Dermis blood vessel endothelial cell (primary cell): Measurements from ENCODE around the gene ZBTB45. TPM values are rescaled to one million over a fixed set of nuclear protein-coding genes. Genes with fewer than 3 reads are reported as not detected.

Experiments used
- DNase-seq: peaks from one replicate; pipeline ENCODE4 v3.0.0; 2010
- total RNA-seq: library from RNA; depleted of rRNA; stranded (reverse); fragments of >200 nt; gene quantifications from 2 replicates; pipeline ENCODE4 v1.2.3, GENCODE V29; 2014

The ZBTB45 gene
- total RNA-seq: 6.1 and 9.3 TPM in 2 replicates

DNA sequence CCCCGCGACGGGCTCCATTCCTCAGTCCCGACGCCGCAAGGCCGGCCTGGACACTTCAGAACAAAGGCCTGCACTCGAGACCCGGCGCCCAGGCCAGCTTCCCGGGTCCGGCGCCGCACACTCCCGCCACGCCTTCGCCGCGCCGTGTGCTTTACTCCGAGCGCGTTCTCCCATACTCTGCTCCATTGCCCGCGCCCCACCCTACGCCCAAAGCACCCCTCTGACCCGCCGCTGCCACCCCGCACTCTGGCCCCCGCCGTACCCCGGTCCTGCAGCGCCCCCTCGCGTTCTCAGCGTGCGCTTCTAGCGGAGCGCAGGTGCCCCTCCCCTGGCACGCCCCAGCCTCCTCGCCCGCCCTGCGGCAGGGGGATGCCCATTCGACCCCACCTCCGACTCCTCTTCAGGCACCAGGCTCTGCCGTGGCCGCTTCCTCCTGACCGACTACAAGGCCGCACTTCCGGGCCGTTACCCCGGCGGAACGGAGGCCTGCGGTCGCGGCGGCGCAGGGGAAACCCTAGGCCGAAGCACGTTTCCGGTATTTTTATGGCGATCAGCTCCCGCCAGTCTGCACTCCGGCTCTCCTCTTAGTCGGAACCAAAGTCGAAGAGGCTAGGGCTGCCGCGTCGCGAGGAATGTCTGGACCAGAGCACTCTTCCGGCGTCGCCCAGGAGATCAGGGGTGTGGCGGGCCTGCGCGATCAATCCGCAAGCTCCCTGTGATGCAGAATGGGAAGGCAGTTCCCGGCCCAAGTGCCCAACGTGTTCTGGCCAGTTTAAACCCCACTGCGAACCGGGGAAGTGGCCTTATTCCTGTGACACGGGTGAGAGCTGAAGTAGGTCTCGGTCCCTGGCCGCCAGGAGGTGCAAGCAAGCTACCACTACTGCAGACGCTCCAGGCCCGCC, at the start of gene ZBTB45:
Gene ZBTB45 (minus strand): TSS at position 456 of the 902 bp plus-strand sequence. CDS start 2,137 bp downstream, outside the sequence.
- peak; percentile 96 for DNase-seq

DNA sequence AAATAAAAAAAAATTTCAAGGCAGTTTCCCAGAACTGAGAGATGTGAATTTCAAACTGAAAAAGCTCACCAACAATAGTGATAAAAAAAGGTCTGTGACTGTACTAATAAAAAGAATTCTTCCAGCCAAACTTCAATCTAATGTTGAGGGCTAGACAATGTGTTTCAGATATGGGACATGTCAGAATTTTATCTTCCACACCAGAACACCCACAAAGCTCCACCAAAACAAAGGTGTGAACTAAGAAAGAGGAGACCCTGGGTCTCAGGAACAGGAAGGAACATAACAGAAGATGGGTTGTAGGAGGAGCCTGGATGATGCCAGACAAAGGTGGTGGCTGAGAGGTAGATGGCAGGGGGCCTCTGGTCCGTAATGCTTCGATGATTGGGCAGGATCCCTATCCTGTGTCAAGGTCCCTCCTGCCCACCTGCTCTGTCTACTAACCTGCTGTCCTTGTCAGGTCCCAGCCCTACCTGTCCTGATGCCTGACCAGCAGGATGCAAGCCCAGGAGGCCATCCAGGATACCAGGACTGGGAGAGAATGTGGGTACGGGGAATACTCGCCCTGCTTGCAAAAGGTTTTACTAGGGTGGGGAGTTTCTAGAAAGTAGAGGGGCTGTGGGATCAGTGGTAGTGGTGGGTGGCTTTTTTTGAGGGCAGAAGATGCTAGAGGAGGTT, 49.0 kb upstream of the ZBTB45 start:
- no peak for DNase-seq

DNA sequence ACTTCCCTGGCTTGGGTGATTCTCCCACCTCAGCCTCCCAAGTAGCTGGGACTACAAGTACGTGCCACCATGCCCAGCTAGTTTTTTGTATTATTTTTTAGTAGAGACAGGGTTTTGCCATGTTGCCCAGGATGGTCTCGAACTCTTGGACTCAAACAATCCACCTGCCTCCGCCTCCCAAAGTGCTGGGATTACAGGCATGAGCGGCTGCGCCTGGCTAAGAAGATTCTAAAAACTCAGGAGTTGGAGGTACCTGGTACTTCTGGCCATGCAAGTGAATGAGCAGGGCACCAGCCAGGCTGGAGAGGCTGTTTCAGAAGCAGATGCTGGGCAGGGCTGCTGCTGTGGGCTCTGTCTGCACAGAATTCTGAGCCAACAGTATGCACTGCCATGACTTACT, 47.4 kb upstream of the ZBTB45 start:
- no peak for DNase-seq

DNA sequence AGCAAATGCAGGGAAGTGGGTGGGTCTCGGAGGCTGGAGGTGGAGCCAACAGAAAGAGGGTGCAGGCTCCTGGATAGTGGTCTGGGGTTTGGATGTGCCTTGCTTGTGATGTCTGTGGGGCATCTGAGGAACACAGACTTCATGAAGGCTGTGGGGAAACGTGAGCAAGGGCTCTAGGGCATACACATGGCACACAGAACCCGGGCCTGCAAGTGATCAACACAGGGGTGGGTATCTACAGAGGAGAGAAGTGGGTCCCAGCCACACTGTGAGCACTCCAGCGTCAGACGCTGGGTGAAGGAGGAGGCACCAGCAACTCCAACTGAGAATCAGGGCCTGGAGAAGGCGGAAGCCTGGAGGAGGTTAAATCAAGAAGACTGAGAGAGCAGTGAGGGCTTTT, 44.2 kb upstream of the ZBTB45 start:
- no peak for DNase-seq

DNA sequence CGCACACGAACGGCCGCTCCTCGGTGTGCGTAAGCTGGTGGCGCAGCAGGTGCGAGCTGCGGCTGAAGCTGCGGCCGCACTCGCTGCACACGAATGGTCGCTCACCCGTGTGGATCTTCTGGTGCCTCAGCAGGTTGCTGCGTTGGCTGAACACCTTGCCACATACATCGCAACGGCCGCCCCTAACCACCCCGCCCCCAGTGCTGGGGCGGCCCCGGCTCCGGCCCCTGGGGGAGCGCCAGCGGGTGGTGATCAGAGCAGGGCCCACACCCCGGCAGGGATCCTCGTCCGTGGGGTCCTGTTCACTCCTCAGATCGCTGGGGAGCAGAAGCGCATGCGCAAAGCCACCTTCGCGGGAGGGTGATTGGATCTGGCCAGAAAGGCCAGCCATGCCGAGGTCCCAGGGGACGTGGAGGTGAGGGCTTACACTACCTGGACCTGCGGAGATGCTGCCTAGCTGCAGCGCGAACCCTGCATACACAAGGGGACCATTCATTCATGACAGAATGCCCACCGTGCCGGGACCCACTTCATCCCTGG, 43.5 kb upstream of the ZBTB45 start:
- DNase-seq: no peak

DNA sequence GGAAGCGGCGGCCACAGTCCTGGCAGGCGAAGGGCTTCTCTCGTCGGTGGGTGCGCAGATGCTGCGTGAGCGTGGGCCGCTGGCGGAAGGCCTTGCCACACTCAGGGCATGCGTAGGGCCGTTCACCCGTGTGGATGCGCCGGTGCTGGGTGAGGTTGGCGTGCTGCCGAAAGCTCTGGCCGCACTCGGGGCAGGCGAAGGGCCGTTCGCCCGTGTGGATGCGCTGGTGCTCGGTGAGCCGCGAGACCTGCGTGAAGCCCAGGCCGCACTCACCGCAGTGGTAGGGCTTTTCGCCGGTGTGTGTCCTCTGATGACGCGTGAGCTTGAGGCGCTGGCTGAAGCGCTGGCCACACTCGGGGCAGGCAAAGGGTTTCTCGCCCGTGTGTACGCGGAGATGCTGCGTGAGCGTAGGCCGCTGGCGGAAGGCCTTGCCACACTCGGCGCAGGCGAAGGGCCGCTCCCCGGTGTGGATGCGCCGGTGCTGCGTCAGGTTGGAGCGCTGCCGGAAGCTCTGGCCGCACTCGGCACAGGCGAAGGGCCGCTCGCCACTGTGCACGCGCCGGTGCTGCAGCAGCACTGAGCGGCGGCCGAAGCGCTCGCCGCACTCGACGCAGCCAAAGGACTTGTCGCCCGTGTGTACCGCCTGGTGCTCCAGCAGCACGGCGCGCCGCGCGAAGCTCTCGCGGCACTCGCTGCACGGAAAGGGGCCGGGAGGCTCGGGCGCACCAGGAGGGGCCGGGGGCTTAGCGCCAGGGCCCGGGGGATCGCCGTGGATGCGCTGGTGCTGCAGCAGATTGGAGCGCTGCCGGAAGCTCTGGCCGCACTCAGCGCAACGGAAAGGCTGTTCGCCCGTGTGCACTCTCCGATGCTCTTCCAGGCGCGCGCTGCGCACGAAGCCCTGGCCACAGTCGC, 42.8 kb upstream of the ZBTB45 start:
- peak; percentile 41 for DNase-seq

DNA sequence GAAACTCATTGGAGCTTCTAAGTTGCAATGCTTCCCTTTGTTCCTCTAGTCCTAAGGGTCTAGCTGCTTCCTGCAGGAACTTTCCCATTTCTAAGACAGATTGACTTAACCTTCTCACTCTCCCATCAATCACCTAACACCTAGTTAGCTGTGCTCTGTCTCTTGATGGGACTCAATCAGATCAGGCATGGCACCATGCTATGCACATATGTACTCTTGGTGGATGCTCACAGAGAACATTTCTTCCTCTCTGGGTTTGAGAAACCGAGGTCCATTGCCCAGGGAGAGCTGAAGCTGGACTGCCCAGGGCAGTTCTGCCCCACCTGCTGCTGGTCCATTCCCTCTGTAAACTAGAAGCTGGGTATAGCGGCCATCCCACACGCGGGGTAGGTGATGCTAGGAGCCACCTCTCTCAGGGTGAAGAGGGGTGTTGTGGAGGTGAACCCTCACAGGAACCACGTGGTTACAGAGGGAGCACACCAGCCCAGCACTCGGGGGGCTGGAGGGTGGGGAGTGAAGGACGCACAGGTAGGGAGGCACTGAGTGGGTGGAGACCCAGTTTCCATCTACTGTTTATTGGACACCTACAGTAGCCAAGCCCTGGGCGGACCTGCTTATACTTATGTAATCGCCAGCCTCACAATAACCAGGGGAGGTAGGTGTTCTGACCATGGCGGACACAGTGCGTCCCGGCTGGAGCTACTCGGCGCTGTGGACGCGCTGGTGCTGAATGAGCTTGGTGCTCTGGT, 41.9 kb upstream of the ZBTB45 start:
- DNase-seq: no peak

DNA sequence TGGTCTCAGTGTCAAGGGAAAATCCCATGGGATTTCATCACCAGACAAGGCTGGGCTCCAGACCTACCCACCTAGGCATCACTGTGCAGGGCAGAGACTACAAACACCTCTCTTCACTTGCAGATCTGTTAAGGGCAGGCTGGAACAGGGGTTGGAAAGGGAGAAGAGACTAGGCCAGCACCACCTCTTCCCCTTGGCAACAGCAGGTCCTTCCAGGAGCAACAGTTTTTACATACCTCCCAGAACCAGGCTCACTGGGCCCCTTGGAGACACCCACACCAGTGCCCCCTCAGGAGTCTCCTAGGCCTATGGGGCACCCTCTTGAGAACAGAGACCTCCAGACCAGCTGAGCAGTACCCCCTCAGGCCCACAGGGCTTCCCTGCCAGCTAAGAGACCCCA, 41.3 kb upstream of the ZBTB45 start:
- DNase-seq: no peak

DNA sequence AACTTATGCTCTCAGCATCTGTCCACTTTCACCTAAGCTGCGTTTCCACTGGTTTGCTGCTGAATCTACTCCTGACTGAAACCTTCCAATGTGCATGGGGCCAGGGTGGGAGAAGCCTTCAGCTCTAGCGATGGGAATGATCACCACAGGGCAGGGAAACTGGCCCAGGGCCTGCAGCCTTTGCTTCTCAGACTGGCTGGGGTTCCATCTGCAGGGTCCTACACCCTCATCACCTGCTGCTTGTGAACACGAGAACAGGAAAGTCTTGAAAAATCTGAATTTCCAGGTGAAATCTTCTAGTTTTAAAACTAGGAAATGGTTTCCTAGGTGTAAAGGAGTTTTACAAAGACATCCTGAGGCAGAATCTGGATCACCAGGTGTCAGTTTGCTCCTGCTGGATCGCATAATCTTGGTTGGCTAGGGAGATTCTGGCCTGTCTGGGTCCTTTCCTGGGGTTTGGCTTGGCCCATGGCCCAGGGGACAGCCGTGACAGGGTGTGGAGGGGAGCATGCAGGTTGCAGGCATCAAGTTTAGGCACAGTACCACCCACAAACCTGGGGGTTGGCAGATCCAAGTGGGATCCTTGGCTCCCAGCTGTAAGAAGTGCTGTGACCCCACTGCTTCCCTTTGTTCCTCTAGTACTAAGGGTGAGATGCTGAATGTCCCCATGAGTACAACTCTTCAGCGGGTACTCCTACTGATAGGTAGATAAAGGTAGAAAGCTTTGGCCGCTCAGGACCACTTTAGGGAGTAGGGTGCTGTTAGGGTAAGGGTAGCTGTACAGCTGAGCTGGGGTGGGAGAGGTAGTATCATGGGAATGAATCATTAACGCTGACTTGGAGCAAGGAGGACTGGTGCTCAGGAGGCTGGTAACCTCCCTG, 40.6 kb upstream of the ZBTB45 start:
- DNase-seq: no peak

DNA sequence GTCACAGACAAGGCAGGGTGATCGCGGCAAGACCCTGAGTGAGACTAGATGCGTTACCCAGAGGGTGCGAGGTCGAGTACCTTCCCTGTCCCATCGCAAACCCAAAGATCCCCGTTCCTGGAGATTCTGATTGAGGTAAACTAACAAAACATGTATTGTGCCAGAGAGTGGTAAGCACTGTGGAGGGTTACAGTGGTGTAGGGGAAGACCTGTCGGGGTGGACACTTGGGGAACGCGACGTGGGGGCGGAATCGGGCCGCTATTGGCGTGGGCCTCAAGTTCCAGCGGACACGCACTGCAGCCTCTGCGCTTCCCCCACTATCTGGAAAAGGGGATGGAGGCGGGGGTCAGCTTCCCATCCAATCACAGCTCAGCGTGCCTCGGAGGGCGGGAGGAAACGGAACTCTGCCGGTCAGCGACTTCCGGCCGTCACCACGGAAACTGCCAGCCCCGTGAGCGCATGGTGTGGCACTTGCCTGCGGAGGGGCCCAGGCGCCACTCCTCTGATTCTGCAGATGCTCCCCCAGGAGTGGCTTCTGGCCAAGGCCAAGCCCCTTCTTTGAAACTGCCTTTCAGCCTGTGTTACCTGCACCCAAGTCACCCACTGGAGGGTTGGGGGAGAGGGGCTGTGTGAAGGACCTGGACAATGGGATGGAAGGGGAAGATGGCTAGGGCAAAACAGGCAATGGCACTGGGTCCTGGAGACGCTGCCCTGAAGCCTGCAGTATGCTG, 39.8 kb upstream of the ZBTB45 start:
- DNase-seq: peak; percentile 89

DNA sequence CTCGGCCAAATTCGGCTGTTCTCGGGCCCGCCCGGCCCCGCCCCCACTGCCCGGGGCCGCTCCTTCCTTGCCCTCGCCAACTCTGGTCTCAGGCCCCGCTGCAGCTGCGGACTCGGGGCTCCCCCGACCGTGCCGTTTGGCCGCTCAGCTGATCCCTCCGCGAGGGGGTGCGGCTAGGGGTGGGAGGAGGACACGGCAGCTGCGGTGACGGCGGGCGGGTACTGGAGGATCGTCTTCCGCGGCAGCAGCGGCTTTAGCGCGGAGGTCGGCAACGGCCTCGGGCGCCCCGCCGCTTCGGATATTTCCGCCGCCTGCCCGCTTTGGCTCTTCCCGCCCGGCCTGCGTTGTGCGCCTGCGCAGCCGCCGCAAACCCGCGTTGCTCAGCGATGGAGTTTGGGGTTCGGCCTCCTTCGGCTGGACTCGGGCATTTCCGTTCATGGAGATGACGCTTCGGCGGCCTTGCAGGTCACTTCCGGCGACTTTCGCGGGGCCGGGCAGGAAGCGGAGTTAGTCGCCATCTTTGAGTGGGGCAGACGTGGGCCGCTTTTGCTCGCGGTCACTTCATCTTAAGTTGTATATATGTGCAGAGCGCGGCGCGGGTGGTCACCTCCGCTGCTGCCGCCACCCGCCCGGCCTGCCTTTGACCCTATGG, 39.1 kb upstream of the ZBTB45 start:
- DNase-seq: peak; percentile 99

DNA sequence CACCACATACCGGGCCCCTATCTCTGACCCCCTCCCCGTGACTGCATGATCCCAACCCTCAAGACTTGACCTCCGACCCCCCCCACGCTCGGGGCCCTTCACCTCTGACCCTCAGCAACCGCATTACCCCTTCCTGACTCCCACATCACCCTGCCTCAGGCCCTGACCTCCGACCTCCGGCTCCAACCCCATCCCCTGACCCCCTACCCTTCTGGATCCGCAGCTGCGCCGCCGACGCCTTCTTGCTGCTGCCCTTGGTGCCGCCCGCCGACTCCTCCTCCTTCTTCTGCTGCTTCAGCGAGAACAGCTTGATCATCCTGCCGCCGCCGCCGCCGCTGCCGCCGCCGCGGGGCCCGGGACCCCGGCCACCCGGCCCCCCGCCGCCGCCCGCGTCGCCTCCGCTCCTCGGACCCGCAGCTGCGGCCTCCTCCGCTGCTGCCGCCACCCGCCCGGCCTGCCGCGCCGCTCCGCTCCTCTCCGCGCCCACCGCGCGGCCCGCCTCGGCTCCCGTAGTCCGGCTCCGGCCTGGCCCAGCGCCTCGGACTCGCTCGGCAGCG, 38.5 kb upstream of the ZBTB45 start, which contains the start of gene UBE2M:
Gene UBE2M (minus strand): TSS at position 546 of the 557 bp plus-strand sequence. CDS start 230 bp downstream, at position 316.
- DNase-seq: peak; percentile 71

DNA sequence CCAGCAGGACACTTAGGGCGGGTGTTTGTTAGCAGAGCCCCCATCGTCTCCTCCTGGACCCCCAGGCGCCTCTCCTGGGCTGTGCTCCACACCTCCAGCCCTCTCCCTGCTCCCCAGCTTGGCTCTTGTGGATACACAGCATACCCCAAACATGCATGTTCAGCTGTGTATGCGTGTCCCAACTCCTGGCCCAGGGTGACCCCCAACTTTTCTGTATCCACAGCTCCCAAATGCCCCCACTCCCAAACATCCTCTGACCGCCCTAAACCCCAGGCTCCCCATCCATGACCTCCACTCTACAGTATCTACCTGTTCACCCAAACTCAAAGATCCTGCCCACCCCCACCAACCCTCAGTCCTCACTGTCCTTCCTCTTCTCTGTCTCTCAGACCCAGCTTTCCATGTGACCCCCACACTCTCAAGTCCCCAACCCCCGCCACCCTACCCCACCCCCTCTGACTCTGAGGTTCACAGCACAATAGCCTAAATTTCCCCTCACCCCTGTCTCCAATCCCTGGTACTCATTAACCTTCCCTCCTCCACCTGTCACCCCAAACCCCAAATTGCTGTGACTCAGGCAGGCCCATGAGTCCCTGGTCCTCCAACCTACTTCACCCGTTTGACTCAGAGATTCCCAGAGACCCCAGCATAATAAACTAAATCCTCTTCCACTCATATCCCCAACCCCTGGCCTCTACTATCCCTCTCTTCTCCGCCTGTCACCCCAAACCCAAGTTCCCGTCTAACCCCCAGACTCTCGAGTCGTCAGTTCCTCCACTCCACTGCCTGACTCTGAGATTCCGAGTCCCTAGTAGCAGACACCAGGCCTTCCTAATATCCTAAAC, 37.8 kb upstream of the ZBTB45 start:
- DNase-seq: no peak

DNA sequence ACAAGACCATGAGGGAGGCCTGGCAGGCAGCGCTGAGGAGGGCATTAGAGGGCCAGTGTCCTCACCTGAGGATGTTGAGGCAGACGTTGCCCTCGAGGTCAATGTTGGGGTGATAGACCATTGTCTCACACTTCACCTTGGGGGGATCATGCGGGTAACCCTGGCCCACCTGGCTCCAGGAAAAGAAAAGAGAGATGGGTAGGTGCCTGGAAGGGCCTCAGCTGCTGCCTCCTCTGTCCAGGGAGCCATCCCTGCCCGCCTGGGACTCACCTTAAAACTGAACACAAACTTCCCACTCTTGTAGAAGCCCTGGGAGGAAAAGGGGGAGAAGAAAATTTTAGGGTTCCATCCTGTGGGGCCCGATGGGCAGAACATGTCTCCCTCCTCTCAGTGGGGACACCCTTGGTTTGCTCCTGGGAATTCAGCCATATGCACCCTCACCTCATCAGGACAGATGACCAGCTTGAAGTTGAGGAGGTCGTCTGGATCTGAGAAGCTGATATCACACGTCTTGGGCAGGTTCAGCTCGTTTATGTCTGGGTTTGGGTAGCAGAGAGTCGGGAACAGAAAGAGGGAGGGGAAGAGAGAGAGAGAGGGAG, 37.1 kb upstream of the ZBTB45 start:
- no peak for DNase-seq

DNA sequence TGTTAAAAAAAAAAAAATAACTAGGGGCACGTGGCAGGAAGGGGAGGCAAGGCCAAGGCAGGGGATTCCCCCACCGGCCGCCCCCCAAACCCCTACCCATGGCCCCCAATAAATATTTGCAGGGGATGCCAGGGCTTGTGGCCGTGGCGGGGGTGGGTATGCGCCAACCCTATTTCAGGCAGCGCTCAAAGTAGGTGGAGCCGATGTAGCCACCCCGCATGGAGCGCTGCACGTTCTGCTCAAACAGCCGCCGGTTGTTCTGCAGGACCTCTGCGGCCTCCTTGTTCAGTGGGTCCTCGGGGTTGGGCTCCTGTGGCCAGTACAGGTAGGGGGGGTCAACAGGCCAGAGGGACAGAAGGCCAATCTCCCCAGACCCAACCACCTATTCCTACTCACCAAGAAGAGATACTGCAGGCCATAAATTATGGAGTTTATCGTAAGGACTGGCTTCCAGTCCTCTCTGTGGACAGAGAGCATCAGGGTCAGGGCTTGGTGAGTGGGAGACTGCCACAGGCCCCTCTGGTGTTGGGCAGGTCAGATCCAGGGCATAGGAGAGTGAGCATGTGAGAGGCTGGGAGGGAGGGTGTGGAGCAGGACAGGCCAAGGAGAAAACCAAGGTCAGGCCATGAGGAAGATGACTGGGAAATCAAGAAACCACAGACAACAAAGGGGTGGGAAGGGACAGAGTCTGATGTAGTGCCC, 36.5 kb upstream of the ZBTB45 start:
- no peak for DNase-seq

DNA sequence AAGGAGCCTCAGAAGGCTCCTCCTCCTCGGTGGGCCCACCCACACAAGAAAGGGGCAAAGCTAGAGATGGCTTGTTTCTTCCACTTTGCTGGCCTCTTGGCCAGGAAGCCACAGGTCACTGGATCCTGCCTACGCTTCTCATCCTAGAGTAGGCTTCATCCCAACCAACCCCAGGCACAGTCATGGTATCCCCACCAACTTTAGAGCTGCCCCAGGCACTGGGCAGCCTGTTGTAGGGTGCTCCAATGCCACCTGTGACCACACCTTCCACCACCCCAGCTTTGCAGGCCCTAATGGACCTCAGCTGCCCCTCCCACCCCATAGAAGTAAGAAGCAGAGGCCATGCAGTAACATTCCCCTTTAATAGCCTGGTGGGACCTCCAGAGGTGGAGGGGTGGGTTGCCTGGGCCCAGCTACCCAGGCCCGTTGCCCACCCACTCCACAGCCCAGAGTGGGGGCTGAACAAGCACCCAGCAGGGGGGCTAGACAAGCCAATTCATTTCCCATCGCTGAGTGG, 35.8 kb upstream of the ZBTB45 start:
- DNase-seq: no peak
